GM18870 (cell line): Measurements from ENCODE around the gene CHD3.

Source experiments
- ATAC-seq: cut with Tn5 transposase; IDR thresholded peaks from one replicate; pipeline ENCODE4 v1.9.1; 2021; ENCODE audit warnings: moderate library complexity; ENCODE audit not compliant: unreplicated experiment

The CHD3 gene

DNA sequence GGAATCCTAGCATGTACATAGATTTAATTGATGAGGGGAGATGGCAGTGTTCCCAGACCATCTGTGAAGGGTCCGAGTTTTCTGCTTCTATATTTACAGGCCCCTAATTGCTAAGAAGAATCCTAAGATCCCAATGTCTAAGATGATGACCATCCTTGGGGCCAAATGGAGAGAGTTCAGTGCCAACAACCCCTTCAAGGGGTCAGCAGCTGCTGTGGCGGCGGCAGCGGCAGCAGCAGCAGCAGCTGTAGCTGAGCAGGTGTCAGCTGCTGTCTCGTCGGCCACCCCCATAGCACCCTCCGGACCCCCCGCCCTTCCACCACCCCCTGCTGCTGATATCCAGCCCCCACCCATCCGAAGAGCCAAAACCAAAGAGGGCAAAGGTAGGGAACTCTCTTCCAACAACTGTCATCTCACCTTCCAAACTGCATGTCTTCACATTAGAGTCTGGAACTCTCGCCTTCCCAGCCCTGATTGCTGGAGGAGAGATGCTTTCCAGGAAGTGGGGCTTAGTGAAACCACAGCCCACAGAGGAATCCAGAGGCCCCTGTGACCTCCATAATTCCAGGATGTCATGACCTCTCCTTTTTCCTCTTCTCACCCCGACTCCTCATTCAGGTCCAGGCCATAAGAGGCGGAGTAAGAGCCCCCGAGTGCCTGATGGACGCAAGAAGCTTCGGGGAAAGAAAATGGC lies 4.7 kb downstream of the CHD3 start:
- ATAC-seq = no peak

GRCh38 chr17:7894226-7894625 lies 5.6 kb downstream of the CHD3 start:
- no peak for ATAC-seq

DNA sequence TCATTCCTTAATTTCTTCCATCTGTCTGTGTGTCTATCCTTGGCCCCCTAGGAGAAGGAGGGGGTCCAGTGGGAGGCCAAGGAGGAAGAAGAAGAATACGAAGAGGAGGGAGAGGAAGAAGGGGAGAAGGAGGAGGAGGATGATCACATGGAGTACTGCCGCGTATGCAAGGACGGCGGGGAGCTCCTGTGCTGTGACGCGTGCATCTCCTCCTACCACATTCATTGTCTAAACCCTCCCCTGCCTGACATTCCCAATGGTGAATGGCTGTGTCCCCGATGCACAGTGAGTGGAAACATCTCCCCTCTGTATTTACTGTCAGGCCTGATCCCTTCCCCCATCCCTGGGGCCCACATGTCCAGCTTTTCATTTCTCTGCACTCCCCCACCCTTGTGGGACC lies 6.3 kb downstream of the CHD3 start:
- no peak for ATAC-seq

- ATAC-seq = no peak
These were observed 8.5 kb downstream of the CHD3 start for GRCh38 chr17:7897090-7897489.

- no peak for ATAC-seq
These were observed 9.2 kb downstream of the CHD3 start for GRCh38 chr17:7897773-7898172.

GRCh38 chr17:7903154-7904103 lies 14.8 kb downstream of the CHD3 start:
- ATAC-seq = no peak

DNA sequence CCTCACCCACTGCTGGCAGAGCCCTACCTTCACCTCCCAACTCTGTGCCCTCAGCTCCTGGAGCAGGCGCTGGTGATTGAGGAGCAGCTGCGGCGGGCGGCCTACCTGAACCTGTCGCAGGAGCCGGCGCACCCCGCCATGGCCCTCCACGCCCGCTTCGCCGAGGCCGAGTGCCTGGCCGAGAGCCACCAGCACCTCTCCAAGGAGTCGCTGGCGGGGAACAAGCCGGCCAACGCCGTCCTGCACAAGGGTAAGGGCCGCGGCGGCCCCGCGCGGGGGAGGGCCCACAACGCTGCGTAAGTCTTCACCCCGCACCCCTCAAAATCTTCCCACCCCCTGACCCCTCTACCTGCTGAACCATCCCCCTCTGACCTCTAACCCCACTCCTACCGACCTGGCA lies 20.5 kb downstream of the CHD3 start:
- ATAC-seq = no peak

DNA sequence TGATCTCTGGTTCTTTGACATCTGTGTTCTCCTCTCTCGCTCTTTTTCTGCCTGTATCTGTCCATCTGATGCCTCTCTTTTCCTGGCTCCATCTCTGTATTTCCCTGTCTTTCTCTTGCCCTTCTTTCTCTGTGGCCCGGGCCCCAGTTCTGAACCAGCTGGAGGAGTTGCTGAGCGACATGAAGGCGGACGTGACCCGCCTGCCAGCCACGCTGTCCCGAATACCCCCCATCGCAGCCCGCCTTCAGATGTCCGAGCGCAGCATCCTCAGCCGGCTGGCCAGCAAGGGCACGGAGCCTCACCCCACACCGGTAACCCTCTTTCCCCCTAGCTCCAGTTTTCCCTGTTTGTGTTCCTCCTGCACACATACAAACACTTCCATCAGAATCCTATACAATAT lies 21.7 kb downstream of the CHD3 start:
- ATAC-seq = no peak

- ATAC-seq = no peak
These were observed 22.1 kb downstream of the CHD3 start for GRCh38 chr17:7910711-7911110.

GRCh38 chr17:7911116-7911515 lies 22.5 kb downstream of the CHD3 start:
- no peak for ATAC-seq

GRCh38 chr17:7912927-7913524 lies 24.4 kb downstream of the CHD3 start:
- ATAC-seq = no peak

GRCh38 chr17:7915179-7915610 lies 26.6 kb downstream of the CHD3 start:
- ATAC-seq = no peak

- no peak for ATAC-seq
These were observed 27.2 kb downstream of the CHD3 start, which contains the start of gene RNF227 for GRCh38 chr17:7915611-7916384. RNF227 (minus strand) TSS chr17:7916289; CDS start chr17:7916195, 94 bp downstream.

DNA sequence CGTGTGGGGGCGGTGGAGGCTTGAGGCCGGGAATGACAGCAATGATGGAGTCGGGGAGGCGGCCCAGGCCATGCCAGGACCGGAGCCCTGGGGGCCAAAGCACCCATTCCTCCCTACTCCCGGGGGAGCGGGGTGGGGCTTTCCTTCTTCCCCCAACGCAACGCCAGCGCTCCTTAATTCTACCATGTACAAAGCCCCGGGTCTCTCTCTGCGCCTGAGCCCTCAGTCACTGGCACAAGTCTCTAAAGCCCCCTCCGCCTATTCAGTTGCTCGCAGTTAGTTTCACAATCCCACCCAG lies 27.7 kb downstream of the CHD3 start:
- ATAC-seq = no peak

- no peak for ATAC-seq
These were observed 28.2 kb downstream of the CHD3 start for GRCh38 chr17:7916808-7917207.

GRCh38 chr17:7922269-7922844 lies 33.8 kb downstream of the CHD3 start:
- ATAC-seq = no peak

DNA sequence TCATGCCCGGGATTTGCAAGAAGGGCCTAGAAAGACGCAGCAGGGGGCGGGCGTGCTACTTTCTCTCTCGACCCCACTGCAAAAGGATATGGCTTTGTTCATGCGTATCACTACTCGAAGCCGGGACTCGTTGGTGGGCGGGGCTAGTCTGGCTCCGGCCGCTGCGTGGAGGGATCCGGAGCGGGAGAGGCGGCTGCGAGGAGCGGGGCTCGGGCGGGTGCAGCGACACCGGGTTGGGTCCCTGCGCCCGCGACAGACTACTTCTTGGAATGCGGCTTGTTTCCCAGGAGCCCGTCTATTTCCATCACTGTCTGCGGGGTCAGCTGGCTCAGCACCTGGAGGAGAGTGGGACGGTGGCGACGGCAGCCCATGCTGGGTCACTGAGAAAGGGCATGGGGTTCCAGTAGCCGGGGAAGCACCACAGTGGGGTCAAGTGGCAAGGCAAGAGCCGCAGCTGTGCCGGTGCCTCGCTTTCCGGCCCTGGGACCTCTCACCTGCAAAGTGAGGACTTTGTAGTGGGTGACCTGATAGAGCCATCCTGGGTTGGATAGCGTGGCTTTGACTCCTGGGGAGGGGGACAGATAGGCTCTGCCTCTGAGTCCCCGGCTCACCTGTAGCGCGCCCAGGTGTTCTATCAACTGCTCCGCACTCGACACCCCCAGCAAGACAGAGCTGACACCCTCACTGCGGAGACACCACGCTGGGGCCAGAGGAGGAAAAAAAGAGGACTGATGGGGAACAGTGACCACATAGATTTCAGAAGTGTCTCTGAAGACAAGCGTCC lies 34.4 kb downstream of the CHD3 start:
- no peak for ATAC-seq

GRCh38 chr17:7927596-7927995 lies 39.0 kb downstream of the CHD3 start:
- no peak for ATAC-seq

DNA sequence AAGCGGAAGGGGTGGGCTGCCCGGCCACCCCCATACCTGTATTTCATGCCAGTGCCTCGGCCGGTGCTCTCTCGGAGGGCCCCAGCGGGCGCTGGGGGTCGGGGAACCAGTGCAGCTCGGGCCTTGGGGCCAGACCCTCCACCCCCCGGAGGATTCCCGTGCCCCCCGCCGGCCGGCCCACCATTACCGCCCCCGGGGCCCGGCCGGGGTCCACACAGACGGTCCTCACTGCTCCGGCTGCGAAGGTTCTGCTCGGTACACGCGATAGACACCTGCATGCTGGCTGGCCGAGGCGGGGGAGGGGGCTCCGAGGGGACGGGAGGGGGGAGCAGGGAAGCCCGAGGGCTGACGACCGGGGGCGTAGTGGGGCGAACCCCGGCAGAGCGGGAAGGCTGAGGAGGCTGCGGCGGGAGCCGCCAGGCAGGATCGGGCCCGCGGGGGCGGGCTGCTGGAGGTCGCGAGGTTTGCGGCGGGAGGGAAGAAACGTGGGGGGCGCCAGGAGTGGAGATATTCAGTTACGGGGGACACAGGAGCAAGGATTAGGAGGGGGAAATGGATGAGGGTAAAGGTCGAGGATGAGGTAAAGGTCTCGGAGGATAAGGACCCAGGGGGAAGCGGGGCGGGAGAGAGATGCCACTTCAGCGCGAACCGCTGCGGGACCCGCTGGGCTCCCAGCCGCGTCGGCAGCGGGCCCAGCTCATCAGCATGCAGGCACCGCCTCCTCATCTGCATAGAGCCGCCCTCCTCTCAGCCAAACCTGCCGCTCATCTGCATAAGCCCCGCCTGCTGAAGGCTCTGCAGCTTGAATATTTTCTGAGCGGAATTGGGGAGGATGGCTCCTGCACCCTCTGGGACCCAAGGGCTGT lies 40.8 kb downstream of the CHD3 start, which contains the start of gene KCNAB3:
Gene KCNAB3 (minus strand): TSS at position 699 of the 866 bp plus-strand sequence. CDS start 421 bp downstream, at position 278.
- no peak for ATAC-seq
